ENCODE results near the gene ZNF423. TPM values are rescaled to one million over a fixed set of nuclear protein-coding genes. Genes with fewer than 3 reads are reported as not detected.

ZNF423 gene
- polyA plus RNA-seq, 1 of the 3 experiments (the other 2 are of a cell fraction), result 1.2 TPM

DNA sequence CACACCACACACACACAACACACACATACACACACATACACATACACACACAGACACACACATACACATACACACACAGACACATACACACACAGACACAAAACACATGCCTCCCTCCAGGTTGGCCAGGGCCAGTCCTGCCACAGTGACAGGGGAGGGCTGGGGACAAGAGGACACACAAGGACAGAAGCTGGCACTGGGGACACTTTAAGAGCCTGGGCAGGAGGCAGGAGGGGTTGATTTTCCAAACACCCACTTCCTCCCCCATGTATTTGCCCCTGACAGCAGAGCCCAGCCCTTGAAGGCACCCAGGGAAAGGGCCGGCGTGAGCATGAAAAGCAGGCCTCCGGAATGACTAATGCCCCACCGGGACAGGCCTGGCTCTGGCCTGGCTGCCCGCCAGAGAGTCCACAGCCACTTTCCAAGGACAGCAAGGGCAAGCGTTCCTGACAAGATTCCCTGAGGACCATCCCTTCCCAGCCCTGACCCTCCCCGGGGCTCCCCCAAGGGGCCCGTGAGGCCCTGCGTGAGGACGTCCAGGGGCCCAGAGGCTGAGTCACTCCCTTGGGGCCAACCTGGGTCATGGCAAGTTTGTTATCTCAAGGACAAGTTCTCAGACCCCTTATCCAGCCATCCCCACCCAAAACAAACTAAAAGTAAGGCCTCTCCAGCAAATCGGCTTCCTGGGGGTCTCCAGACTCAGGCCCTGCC lies 235.6 kb downstream of the ZNF423 start (continued):
- TF ChIP-seq, protein P1, sequence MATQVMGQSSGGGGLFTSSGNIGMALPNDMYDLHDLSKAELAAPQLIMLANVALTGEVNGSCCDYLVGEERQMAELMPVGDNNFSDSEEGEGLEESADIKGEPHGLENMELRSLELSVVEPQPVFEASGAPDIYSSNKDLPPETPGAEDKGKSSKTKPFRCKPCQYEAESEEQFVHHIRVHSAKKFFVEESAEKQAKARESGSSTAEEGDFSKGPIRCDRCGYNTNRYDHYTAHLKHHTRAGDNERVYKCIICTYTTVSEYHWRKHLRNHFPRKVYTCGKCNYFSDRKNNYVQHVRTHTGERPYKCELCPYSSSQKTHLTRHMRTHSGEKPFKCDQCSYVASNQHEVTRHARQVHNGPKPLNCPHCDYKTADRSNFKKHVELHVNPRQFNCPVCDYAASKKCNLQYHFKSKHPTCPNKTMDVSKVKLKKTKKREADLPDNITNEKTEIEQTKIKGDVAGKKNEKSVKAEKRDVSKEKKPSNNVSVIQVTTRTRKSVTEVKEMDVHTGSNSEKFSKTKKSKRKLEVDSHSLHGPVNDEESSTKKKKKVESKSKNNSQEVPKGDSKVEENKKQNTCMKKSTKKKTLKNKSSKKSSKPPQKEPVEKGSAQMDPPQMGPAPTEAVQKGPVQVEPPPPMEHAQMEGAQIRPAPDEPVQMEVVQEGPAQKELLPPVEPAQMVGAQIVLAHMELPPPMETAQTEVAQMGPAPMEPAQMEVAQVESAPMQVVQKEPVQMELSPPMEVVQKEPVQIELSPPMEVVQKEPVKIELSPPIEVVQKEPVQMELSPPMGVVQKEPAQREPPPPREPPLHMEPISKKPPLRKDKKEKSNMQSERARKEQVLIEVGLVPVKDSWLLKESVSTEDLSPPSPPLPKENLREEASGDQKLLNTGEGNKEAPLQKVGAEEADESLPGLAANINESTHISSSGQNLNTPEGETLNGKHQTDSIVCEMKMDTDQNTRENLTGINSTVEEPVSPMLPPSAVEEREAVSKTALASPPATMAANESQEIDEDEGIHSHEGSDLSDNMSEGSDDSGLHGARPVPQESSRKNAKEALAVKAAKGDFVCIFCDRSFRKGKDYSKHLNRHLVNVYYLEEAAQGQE (IDR thresholded peaks at IDR 0.05; ENCODE audit: low read depth, low read length), result peak; percentile 21; the same call in 1 of the 2 replicates
- TF ChIP-seq NFIC (IDR thresholded peaks at IDR 0.05; ENCODE audit: borderline replicate concordance) (peak; percentile 76), FOXJ3 (CRISPR knock-in tag; IDR thresholded peaks at IDR 0.05) (peak; percentile 41; the same call in 1 of the 2 replicates), SMC3 (IDR thresholded peaks at IDR 0.05; ENCODE audit: low read depth, low read length) (peak; percentile 0; the same call in 1 of the 2 replicates), ELF1 (IDR thresholded peaks at IDR 0.05) (no peak), FOXM1 (IDR thresholded peaks at IDR 0.05; ENCODE audit: low read depth) (no peak), MXI1 (IDR thresholded peaks at IDR 0.05; ENCODE audit: low read depth, low read length) (peak; percentile 92), RXRA (IDR thresholded peaks at IDR 0.05; ENCODE audit: borderline replicate concordance, low read depth) (no peak), TAF1 (IDR thresholded peaks at IDR 0.05; ENCODE audit: borderline replicate concordance, low read depth, low read length) (no peak), CHD2 (IDR thresholded peaks at IDR 0.05; ENCODE audit: low read length, partially characterized antibody) (peak; percentile 30), EZH2phosphoT487 (IDR thresholded peaks at IDR 0.05; ENCODE audit: borderline replicate concordance, low read depth) (no peak), USF1 (IDR thresholded peaks at IDR 0.05; ENCODE audit: borderline replicate concordance, low read depth) (no peak), MEF2A (IDR thresholded peaks at IDR 0.05; ENCODE audit: borderline replicate concordance, low read depth) (no peak), TCF12 (IDR thresholded peaks at IDR 0.05) (peak; percentile 37; the same call in 1 of the 2 replicates), POLR2AphosphoS5 (IDR thresholded peaks at IDR 0.05; ENCODE audit: low read depth, low read length) (no peak), GABPA (IDR thresholded peaks at IDR 0.05; ENCODE audit: low read depth) (no peak), RAD21 (IDR thresholded peaks at IDR 0.05; ENCODE audit: low read length) (no peak)
- TF ChIP-seq, protein P2, sequence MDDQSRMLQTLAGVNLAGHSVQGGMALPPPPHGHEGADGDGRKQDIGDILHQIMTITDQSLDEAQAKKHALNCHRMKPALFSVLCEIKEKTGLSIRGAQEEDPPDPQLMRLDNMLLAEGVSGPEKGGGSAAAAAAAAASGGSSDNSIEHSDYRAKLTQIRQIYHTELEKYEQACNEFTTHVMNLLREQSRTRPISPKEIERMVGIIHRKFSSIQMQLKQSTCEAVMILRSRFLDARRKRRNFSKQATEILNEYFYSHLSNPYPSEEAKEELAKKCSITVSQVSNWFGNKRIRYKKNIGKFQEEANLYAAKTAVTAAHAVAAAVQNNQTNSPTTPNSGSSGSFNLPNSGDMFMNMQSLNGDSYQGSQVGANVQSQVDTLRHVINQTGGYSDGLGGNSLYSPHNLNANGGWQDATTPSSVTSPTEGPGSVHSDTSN (IDR thresholded peaks at IDR 0.05), result peak; percentile 66
